GM23338 (cell line): ENCODE measurements around the gene NCKIPSD. TPM values are rescaled to one million over a fixed set of nuclear protein-coding genes. Genes with fewer than 3 reads are reported as not detected.

Experiments
- ATAC-seq: fragments of 200-7000 bp; cut with Tn5 transposase; 3 replicates; pipeline ENCODE4 v1.9.1; 2020
- DNase-seq: peaks from one replicate; pipeline ENCODE4 v3.0.0-alpha.2; 2015; ENCODE audit warnings: low spot score
- H2AFZ ChIP-seq: fragments of 200-600 bp; sonication (generic); 2 replicates; pipeline ENCODE4 v1.8.0; 2016; ENCODE audit warnings: antibody characterized with exemption, mild to moderate bottlenecking, moderate library complexity
- H3F3A ChIP-seq: fragments of 200-600 bp; sonication (generic); replicated peaks from 2 replicates; pipeline ENCODE4 v1.8.0; 2017; ENCODE audit warnings: antibody characterized with exemption, mixed run types, low read depth
- H3K27ac ChIP-seq: fragments of 200-600 bp; sonication (generic); 2 replicates; pipeline ENCODE4 v1.6.1; 2016; ENCODE audit warnings: low read depth
- H3K27me3 ChIP-seq: fragments of 200-600 bp; sonication (generic); 2 replicates; pipeline ENCODE4 v1.8.0; 2016; ENCODE audit warnings: mild to moderate bottlenecking, mixed run types, moderate library complexity; ENCODE audit not compliant: insufficient read depth
- H3K36me3 ChIP-seq: fragments of 200-600 bp; sonication (generic); 2 replicates; pipeline ENCODE4 v1.8.0; 2016; ENCODE audit warnings: mild to moderate bottlenecking; ENCODE audit not compliant: insufficient read depth
- H3K4me1 ChIP-seq: fragments of 200-600 bp; sonication (generic); 2 replicates; pipeline ENCODE4 v1.8.0; 2016; ENCODE audit warnings: mild to moderate bottlenecking, moderate library complexity; ENCODE audit not compliant: insufficient read depth
- H3K4me2 ChIP-seq: fragments of 200-600 bp; sonication (generic); 2 replicates; pipeline ENCODE4 v1.7.1; 2017; ENCODE audit warnings: mixed run types
- H3K4me3 ChIP-seq: fragments of 200-600 bp; sonication (generic); 2 replicates; pipeline ENCODE4 v1.6.1; 2016; ENCODE audit warnings: mixed run types
- H3K79me2 ChIP-seq: fragments of 200-600 bp; sonication (generic); replicated peaks from 2 replicates; pipeline ENCODE4 v1.8.0; 2017; ENCODE audit warnings: mild to moderate bottlenecking; ENCODE audit not compliant: insufficient read depth
- H3K9me2 ChIP-seq: fragments of 200-600 bp; sonication (generic); 2 replicates; pipeline ENCODE4 v1.8.0; 2017; ENCODE audit not compliant: insufficient read depth
- H4K20me1 ChIP-seq: fragments of 200-600 bp; sonication (generic); replicated peaks from 2 replicates; pipeline ENCODE4 v1.8.0; 2017; ENCODE audit warnings: mild to moderate bottlenecking; ENCODE audit not compliant: insufficient read depth
- H3K27ac Mint-ChIP-seq: 2 replicates; pipeline ENCODE4 v1.8.0; 2020; ENCODE audit warnings: inconsistent platforms, mild to moderate bottlenecking, moderate library complexity, mixed read lengths
- H3K27me3 Mint-ChIP-seq: 3 replicates; pipeline ENCODE4 v1.8.0; 2022; ENCODE audit warnings: low read depth, mild to moderate bottlenecking, moderate library complexity, mixed read lengths, inconsistent platforms; ENCODE audit not compliant: insufficient read depth, poor library complexity
- H3K36me3 Mint-ChIP-seq: 3 replicates; pipeline ENCODE4 v1.8.0; 2021; ENCODE audit warnings: low read depth, mild to moderate bottlenecking, inconsistent platforms, moderate library complexity, mixed read lengths
- H3K4me1 Mint-ChIP-seq: 3 replicates; pipeline ENCODE4 v1.8.0; 2020; ENCODE audit warnings: mild to moderate bottlenecking, inconsistent platforms, mixed read lengths
- H3K4me3 Mint-ChIP-seq: 3 replicates; pipeline ENCODE4 v1.8.0; 2021; ENCODE audit warnings: moderate library complexity, mild to moderate bottlenecking, inconsistent platforms, mixed read lengths
- H3K9me3 Mint-ChIP-seq: 3 replicates; pipeline ENCODE4 v1.8.0; 2020; ENCODE audit warnings: moderate library complexity, mild to moderate bottlenecking, inconsistent platforms, mixed read lengths
- CREB1 ChIP-seq: fragments of 250-450 bp; sonication (Bioruptor Pico); IDR thresholded peaks from 2 replicates; pipeline ENCODE4 v1.5.0; 2020; ENCODE audit warnings: low read depth, mild to moderate bottlenecking, moderate library complexity
- CTCF ChIP-seq, 2 experiments: fragments of 200-600 bp in 1 of 2; sonication (generic) in 1 of 2; conservative IDR thresholded peaks; 2 replicates each; pipeline versions ENCODE4 v1.5.1 to v1.6.1; 2016 to 2017; ENCODE audit warnings: antibody characterized with exemption in 2 of 2, low read depth in 2 of 2, mild to moderate bottlenecking in 2 of 2, moderate library complexity in 1 of 2
- ETS1 ChIP-seq: IDR thresholded peaks from 2 replicates; pipeline ENCODE4 v1.6.1; 2016; ENCODE audit warnings: antibody characterized with exemption
- EZH2 ChIP-seq: fragments of 200-600 bp; sonication (generic); IDR thresholded peaks from one replicate; pipeline ENCODE4 v1.8.0; 2017; ENCODE audit warnings: antibody characterized with exemption, mild to moderate bottlenecking, low read depth; ENCODE audit not compliant: unreplicated experiment
- EZH2phosphoT487 ChIP-seq: fragments of 200-600 bp; sonication (generic); IDR thresholded peaks from one replicate; pipeline ENCODE4 v1.8.1; 2018; ENCODE audit warnings: antibody characterized with exemption; ENCODE audit not compliant: unreplicated experiment
- JUNB ChIP-seq: IDR thresholded peaks from one replicate; pipeline ENCODE4 v1.6.1; 2016; ENCODE audit warnings: antibody characterized with exemption; ENCODE audit not compliant: unreplicated experiment
- NANOG ChIP-seq: IDR thresholded peaks from 2 replicates; pipeline ENCODE4 v1.6.1; 2016; ENCODE audit warnings: antibody characterized with exemption, borderline replicate concordance
- POLR2AphosphoS5 ChIP-seq: IDR thresholded peaks from 2 replicates; pipeline ENCODE4 v1.6.1; 2016; ENCODE audit warnings: antibody characterized with exemption, low read depth
- REST ChIP-seq: IDR thresholded peaks from one replicate; pipeline ENCODE4 v1.6.1; 2018; ENCODE audit warnings: antibody characterized with exemption; ENCODE audit not compliant: unreplicated experiment
- STAT1 ChIP-seq: IDR thresholded peaks from one replicate; pipeline ENCODE4 v1.6.1; 2016; ENCODE audit warnings: antibody characterized with exemption; ENCODE audit not compliant: unreplicated experiment
- ZNF114 ChIP-seq: fragments of 250-450 bp; sonication (Bioruptor Pico); IDR thresholded peaks from 2 replicates; pipeline ENCODE4 v1.5.0; 2020; ENCODE audit warnings: mild to moderate bottlenecking, moderate library complexity
- ZNF331 ChIP-seq: fragments of 250-450 bp; sonication (Bioruptor Pico); IDR thresholded peaks from 2 replicates; pipeline ENCODE4 v1.5.0; 2020; ENCODE audit warnings: low read depth, mild to moderate bottlenecking, moderate library complexity
- ZNF462 ChIP-seq: fragments of 250-450 bp; sonication (Bioruptor Pico); IDR thresholded peaks from 2 replicates; pipeline ENCODE4 v1.5.0; 2020; ENCODE audit warnings: mild to moderate bottlenecking, moderate library complexity
- polyA plus RNA-seq: library from polyadenylated mRNA; unstranded; fragments of >200 nt; fragmentation: Nextera tagmentation; extraction: Ambion mirVana; gene quantifications from 2 replicates; pipeline ENCODE4 v1.2.1, GENCODE V29; 2016
- total RNA-seq: library from RNA; depleted of rRNA; stranded (reverse); fragments of >200 nt; shearing (Covaris generic); gene quantifications from 2 replicates; pipeline ENCODE4 v1.2.3, GENCODE V29; 2014

The NCKIPSD gene
- total and polyA plus RNA-seq, 2 experiments from 2014 or later, result 15.1 to 45.1 TPM

GRCh38 chr3:48678056-48678455, 7.7 kb downstream of the NCKIPSD start:
- Histone ChIP-seq H2AFZ (no peak overlapping the region), H3K27me3 (no peaks in the 10 kb centered on the region), H3K79me2 (no peaks in the 10 kb centered on the region), H4K20me1 (peaks cover 2% of the 10 kb centered on the region; the same call in 1 of the 2 replicates), H3K36me3 (no peaks in the 10 kb centered on the region), H3K9me2 (no peaks in the 10 kb centered on the region), H3K27ac (no peak overlapping the region), H3K4me3 (no peak overlapping the region), H3F3A (no peaks in the 10 kb centered on the region), H3K4me2 (no peak overlapping the region), H3K4me1 (no peaks in the 10 kb centered on the region)
- no peaks in the 10 kb centered on the region; the same call in 2 of the 3 replicates for H3K9me3 Mint-ChIP-seq
- TF ChIP-seq NANOG, result no peak
- no peak for TF ChIP-seq ZNF331 (CRISPR knock-in tag)
- no peak for TF ChIP-seq JUNB
- TF ChIP-seq ZNF462, result no peak
- TF ChIP-seq ZNF114 (CRISPR knock-in tag), result no peak
- TF ChIP-seq EZH2phosphoT487, result no peak
- TF ChIP-seq POLR2AphosphoS5, result no peak
- TF ChIP-seq REST, result no peak
- no peak for TF ChIP-seq STAT1
- no peak for TF ChIP-seq EZH2
- TF ChIP-seq CTCF (conservative IDR thresholded peaks at IDR 0.05; ENCODE audit: low read depth in 2 of 2), result no peak
- no peak for TF ChIP-seq CREB1 (CRISPR knock-in tag)
- TF ChIP-seq ETS1, result no peak
- H3K36me3 Mint-ChIP-seq, result peaks cover 68% of the 10 kb centered on the region
- DNase-seq, result no peak
- no peak overlapping the region for H3K4me3 Mint-ChIP-seq
- H3K4me1 Mint-ChIP-seq, result no peaks in the 10 kb centered on the region
- H3K27ac Mint-ChIP-seq, result no peak overlapping the region
- no peak for ATAC-seq
- H3K27me3 Mint-ChIP-seq, result peaks cover 17% of the 10 kb centered on the region
